Astrocyte (in vitro differentiated cells and primary cell): Measurements from ENCODE around the gene LSM14B. TPM values are rescaled to one million over a fixed set of nuclear protein-coding genes. Genes with fewer than 3 reads are reported as not detected.
A peak's percentile ranks its signal among the peaks of the same experiment; 100 is the strongest.

ENCODE experiments used
- DNase-seq: peaks from one replicate; pipeline ENCODE4 v3.0.0-alpha.2; 2010; ENCODE audit warnings: low read depth
- FAIRE-seq: peaks from 2 replicates; lab custom pipeline; 2011; peaks lifted over from hg19 to GRCh38; lab: Jason Lieb, UNC
- H2AFZ ChIP-seq: 2 replicates; pipeline ENCODE4 v1.6.0; 2012; ENCODE audit warnings: low read depth, low read length, inconsistent platforms
- H3K27ac ChIP-seq: 2 replicates; pipeline ENCODE4 v1.5.1; 2011; ENCODE audit warnings: low read depth, low read length, inconsistent platforms
- H3K27me3 ChIP-seq: 2 replicates; pipeline ENCODE4 v1.6.0; 2011; ENCODE audit warnings: low read length, inconsistent platforms; ENCODE audit not compliant: insufficient read depth
- H3K36me3 ChIP-seq: 2 replicates; pipeline ENCODE4 v1.5.1; 2011; ENCODE audit warnings: low read length, inconsistent platforms; ENCODE audit not compliant: insufficient read depth
- H3K4me1 ChIP-seq: 2 replicates; pipeline ENCODE4 v1.5.1; 2011; ENCODE audit warnings: low read length, inconsistent platforms; ENCODE audit not compliant: insufficient read depth
- H3K4me2 ChIP-seq: 2 replicates; pipeline ENCODE4 v1.6.0; 2012; ENCODE audit warnings: low read length, inconsistent platforms
- H3K4me3 ChIP-seq: 2 replicates; pipeline ENCODE4 v1.5.1; 2011; ENCODE audit warnings: low read depth, mild to moderate bottlenecking, low read length, inconsistent platforms; ENCODE audit not compliant: insufficient read depth
- H3K79me2 ChIP-seq: 2 replicates; pipeline ENCODE4 v1.6.0; 2012; ENCODE audit warnings: mild to moderate bottlenecking, low read length, inconsistent platforms; ENCODE audit not compliant: insufficient read depth
- H3K9ac ChIP-seq: 2 replicates; pipeline ENCODE4 v1.6.0; 2012; ENCODE audit warnings: mild to moderate bottlenecking, low read length, inconsistent platforms
- H3K9me3 ChIP-seq: 2 replicates; pipeline ENCODE4 v1.5.1; 2012; ENCODE audit warnings: low read depth, mild to moderate bottlenecking, low read length, inconsistent platforms; ENCODE audit not compliant: insufficient read depth
- H4K20me1 ChIP-seq: 2 replicates; pipeline ENCODE4 v1.6.0; 2012; ENCODE audit warnings: low read length, inconsistent platforms; ENCODE audit not compliant: insufficient read depth
- H3K27ac Mint-ChIP-seq: one replicate; pipeline ENCODE4 v1.8.0; 2021; ENCODE audit warnings: mild to moderate bottlenecking, mixed read lengths; ENCODE audit not compliant: unreplicated experiment
- H3K27me3 Mint-ChIP-seq: one replicate; pipeline ENCODE4 v1.8.0; 2021; ENCODE audit warnings: low read depth, mixed read lengths; ENCODE audit not compliant: unreplicated experiment
- H3K36me3 Mint-ChIP-seq: one replicate; pipeline ENCODE4 v1.8.0; 2021; ENCODE audit warnings: low read depth, mixed read lengths; ENCODE audit not compliant: unreplicated experiment
- H3K4me1 Mint-ChIP-seq: one replicate; pipeline ENCODE4 v1.8.0; 2021; ENCODE audit warnings: low read depth, mixed read lengths; ENCODE audit not compliant: unreplicated experiment
- H3K4me3 Mint-ChIP-seq: one replicate; pipeline ENCODE4 v1.8.0; 2021; ENCODE audit warnings: mild to moderate bottlenecking, moderate library complexity, mixed read lengths; ENCODE audit not compliant: unreplicated experiment
- H3K9me3 Mint-ChIP-seq: one replicate; pipeline ENCODE4 v1.8.0; 2021; ENCODE audit warnings: mild to moderate bottlenecking, mixed read lengths; ENCODE audit not compliant: unreplicated experiment
- CTCF ChIP-seq: IDR thresholded peaks from 2 replicates; pipeline ENCODE4 v1.5.1; 2011; ENCODE audit warnings: low read depth, mild to moderate bottlenecking, inconsistent platforms, low read length, moderate library complexity; ENCODE audit not compliant: insufficient read depth
- EZH2 ChIP-seq: IDR thresholded peaks from 2 replicates; pipeline ENCODE4 v1.6.1; 2012; ENCODE audit warnings: mild to moderate bottlenecking, low read length, inconsistent platforms; ENCODE audit not compliant: insufficient read depth
- total RNA-seq: library from RNA; stranded (reverse); gene quantifications from 2 replicates; pipeline ENCODE4 v1.2.1, GENCODE V29; 2021

The LSM14B gene
- total RNA-seq, 1 donor from 2014 or later, result 27.1 TPM

GRCh38 chr20:62104791-62105345 is 17.4 kb upstream of the LSM14B start:
- no peak overlapping the region for H3K4me3 ChIP-seq
- Mint-ChIP-seq H3K36me3 (peaks cover 4% of the 10 kb centered on the region), H3K4me1 (no peaks in the 10 kb centered on the region), H3K9me3 (peaks cover 51% of the 10 kb centered on the region), H3K27ac (no peak overlapping the region), H3K4me3 (no peak overlapping the region), H3K27me3 (peaks cover 17% of the 10 kb centered on the region)
- no peaks in the 10 kb centered on the region for H3K4me1 ChIP-seq
- no peaks in the 10 kb centered on the region for H4K20me1 ChIP-seq
- no peak overlapping the region for H2AFZ ChIP-seq
- FAIRE-seq, result no peak
- no peak for TF ChIP-seq EZH2
- TF ChIP-seq CTCF, result no peak
- H3K9ac ChIP-seq, result no peak overlapping the region
- H3K9me3 ChIP-seq, result peaks cover 20% of the 10 kb centered on the region
- no peak overlapping the region for H3K27ac ChIP-seq
- DNase-seq, result no peak
- no peaks in the 10 kb centered on the region for H3K36me3 ChIP-seq
- H3K79me2 ChIP-seq, result no peaks in the 10 kb centered on the region
- H3K27me3 ChIP-seq, result no peaks in the 10 kb centered on the region
- no peak overlapping the region for H3K4me2 ChIP-seq

- Mint-ChIP-seq H3K27me3 (peaks cover 10% of the 10 kb centered on the region), H3K36me3 (peaks cover 4% of the 10 kb centered on the region), H3K4me3 (no peak overlapping the region), H3K9me3 (peaks cover 51% of the 10 kb centered on the region), H3K27ac (no peak overlapping the region), H3K4me1 (no peaks in the 10 kb centered on the region)
- Histone ChIP-seq H3K4me1 (no peaks in the 10 kb centered on the region), H3K9ac (no peak overlapping the region), H3K4me3 (no peak overlapping the region), H3K27me3 (no peaks in the 10 kb centered on the region), H3K9me3 (peaks cover 20% of the 10 kb centered on the region), H2AFZ (no peak overlapping the region), H3K79me2 (no peaks in the 10 kb centered on the region), H3K4me2 (no peak overlapping the region), H4K20me1 (no peaks in the 10 kb centered on the region), H3K27ac (no peak overlapping the region), H3K36me3 (no peaks in the 10 kb centered on the region)
- FAIRE-seq (no peak), DNase-seq (no peak)
- TF ChIP-seq CTCF (no peak), EZH2 (no peak)
Measured at GRCh38 chr20:62105592-62105991, 16.7 kb upstream of the LSM14B start.

- peak overlapping the region; percentile 2 for H3K27ac Mint-ChIP-seq
- Histone ChIP-seq H3K27ac (no peak overlapping the region), H2AFZ (no peak overlapping the region), H4K20me1 (no peaks in the 10 kb centered on the region), H3K9ac (no peak overlapping the region), H3K79me2 (no peaks in the 10 kb centered on the region), H3K9me3 (peaks cover 25% of the 10 kb centered on the region), H3K4me1 (no peaks in the 10 kb centered on the region), H3K4me3 (no peak overlapping the region), H3K27me3 (no peaks in the 10 kb centered on the region), H3K36me3 (no peaks in the 10 kb centered on the region), H3K4me2 (no peak overlapping the region)
- peaks cover 42% of the 10 kb centered on the region for H3K9me3 Mint-ChIP-seq
- peaks cover 6% of the 10 kb centered on the region for H3K36me3 Mint-ChIP-seq
- H3K4me1 Mint-ChIP-seq, result no peaks in the 10 kb centered on the region
- TF ChIP-seq CTCF, result no peak
- TF ChIP-seq EZH2, result no peak
- FAIRE-seq, result no peak
- peaks cover 12% of the 10 kb centered on the region for H3K27me3 Mint-ChIP-seq
- DNase-seq, result no peak
- no peak overlapping the region for H3K4me3 Mint-ChIP-seq
Measured at GRCh38 chr20:62111148-62111547, 11.1 kb upstream of the LSM14B start.
